ENCODE measurements around the gene HNRNPA3. TPM values are rescaled to one million over a fixed set of nuclear protein-coding genes. Genes with fewer than 3 reads are reported as not detected.

HNRNPA3 gene
- total RNA-seq, 1 donor from 2014 or later, result 339 TPM

DNA sequence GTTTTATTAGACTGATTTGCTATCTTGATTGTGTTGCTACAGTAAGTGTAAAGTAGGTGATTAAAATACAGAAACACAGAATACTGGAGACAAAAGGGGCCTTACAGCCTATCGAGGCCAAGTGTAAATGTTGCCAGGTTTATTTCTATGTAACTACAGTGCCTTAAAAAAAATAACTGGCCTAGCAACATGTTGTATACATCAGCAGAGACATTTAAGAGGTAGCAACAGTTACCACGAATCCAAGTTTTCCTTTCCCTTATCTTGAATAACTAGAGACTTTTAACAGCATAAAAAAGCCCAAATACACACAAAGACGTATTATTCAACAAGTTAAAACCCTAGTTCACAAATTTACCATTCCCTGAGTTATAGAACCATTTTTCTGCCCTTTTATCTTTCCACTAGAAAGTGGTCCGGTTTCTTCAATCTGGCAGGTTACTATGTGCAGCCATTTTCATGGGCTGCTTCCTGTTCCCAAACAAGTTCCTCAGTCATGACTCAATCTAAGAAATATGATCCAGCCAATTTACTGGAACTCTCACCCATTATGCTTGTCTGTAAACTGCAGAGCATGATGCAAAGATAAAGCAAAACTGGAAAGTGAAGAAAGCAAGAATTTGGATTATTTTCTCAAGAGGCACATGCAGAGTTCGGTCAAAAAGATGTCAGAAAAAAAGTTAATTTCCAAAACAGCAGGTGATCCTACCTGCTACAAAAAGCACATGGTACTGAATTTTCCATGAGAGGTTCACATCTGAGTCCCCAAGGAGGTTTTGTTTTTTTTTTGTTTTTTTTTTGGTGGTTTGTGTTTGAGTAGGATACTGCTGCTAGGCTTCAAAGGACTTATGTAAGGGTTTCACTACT, 29.8 kb downstream of the HNRNPA3 start:
- Mint-ChIP-seq H3K27me3 (no peaks in the 10 kb centered on the region), H3K9me3 (ENCODE audit: low read depth) (no peaks in the 10 kb centered on the region), H3K36me3 (ENCODE audit: insufficient read depth) (peaks cover 6% of the 10 kb centered on the region), H3K27ac (peak overlapping the region; percentile 87), H3K4me1 (ENCODE audit: low read depth) (peaks cover 38% of the 10 kb centered on the region), H3K4me3 (ENCODE audit: low read depth) (no peak overlapping the region)
- TF ChIP-seq, protein P1, sequence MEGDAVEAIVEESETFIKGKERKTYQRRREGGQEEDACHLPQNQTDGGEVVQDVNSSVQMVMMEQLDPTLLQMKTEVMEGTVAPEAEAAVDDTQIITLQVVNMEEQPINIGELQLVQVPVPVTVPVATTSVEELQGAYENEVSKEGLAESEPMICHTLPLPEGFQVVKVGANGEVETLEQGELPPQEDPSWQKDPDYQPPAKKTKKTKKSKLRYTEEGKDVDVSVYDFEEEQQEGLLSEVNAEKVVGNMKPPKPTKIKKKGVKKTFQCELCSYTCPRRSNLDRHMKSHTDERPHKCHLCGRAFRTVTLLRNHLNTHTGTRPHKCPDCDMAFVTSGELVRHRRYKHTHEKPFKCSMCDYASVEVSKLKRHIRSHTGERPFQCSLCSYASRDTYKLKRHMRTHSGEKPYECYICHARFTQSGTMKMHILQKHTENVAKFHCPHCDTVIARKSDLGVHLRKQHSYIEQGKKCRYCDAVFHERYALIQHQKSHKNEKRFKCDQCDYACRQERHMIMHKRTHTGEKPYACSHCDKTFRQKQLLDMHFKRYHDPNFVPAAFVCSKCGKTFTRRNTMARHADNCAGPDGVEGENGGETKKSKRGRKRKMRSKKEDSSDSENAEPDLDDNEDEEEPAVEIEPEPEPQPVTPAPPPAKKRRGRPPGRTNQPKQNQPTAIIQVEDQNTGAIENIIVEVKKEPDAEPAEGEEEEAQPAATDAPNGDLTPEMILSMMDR (IDR thresholded peaks at IDR 0.05; ENCODE audit: unreplicated experiment), result no peak
- DNase-seq (ENCODE audit: low spot score, unreplicated experiment), result no peak

DNA sequence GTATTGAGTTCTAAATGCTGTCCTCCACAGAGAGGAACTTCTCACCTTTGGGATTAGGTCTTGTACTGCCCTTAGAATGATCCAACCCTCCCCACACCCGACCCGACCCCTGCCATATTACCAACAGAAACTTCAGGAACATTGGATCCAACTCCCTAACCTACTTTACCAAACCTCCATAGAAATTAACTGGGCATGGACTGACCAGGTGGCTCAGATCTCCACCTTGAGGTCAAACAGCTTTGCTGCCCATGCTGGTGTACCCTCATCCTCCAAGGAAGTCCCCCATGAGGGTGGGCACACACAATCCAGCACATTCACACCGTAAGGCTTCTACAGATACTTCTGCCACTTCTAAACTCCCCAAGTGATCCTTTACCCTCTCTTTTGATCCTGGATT, 30.5 kb downstream of the HNRNPA3 start:
- TF ChIP-seq, protein P1 (IDR thresholded peaks at IDR 0.05; ENCODE audit: unreplicated experiment), result no peak
- Mint-ChIP-seq H3K27me3 (no peaks in the 10 kb centered on the region), H3K9me3 (ENCODE audit: low read depth) (no peaks in the 10 kb centered on the region), H3K4me1 (ENCODE audit: low read depth) (peaks cover 38% of the 10 kb centered on the region), H3K36me3 (ENCODE audit: insufficient read depth) (peaks cover 6% of the 10 kb centered on the region), H3K27ac (peak overlapping the region; percentile 87), H3K4me3 (ENCODE audit: low read depth) (no peak overlapping the region)
- DNase-seq (ENCODE audit: low spot score, unreplicated experiment), result no peak

DNA sequence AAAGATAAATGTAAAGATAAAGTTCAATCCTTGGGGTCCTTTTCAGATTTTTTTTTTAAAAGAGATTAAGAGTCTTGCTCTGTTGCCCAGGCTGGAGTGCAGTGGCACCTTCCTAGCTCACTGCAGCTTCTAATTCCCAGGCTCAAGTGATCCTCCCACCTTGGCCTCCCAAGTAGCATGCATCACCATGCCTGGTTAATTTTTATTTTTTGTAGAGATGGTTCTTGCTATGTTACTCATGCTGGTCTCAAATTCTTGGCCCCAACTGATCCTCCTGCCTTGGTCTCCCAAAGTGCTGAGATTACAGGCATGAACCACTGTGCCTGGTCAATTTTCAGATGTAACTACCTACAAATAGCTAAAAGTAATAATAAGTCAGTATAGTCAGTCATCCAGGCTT, 30.9 kb downstream of the HNRNPA3 start:
- peaks cover 6% of the 10 kb centered on the region for H3K36me3 Mint-ChIP-seq (ENCODE audit: insufficient read depth)
- no peaks in the 10 kb centered on the region for H3K27me3 Mint-ChIP-seq
- TF ChIP-seq, protein P1 (IDR thresholded peaks at IDR 0.05; ENCODE audit: unreplicated experiment), result no peak
- H3K9me3 Mint-ChIP-seq (ENCODE audit: low read depth), result no peaks in the 10 kb centered on the region
- H3K4me1 Mint-ChIP-seq (ENCODE audit: low read depth), result peaks cover 35% of the 10 kb centered on the region
- no peak overlapping the region for H3K4me3 Mint-ChIP-seq (ENCODE audit: low read depth)
- no peak for DNase-seq (ENCODE audit: low spot score, unreplicated experiment)
- H3K27ac Mint-ChIP-seq, result peak overlapping the region; percentile 87

DNA sequence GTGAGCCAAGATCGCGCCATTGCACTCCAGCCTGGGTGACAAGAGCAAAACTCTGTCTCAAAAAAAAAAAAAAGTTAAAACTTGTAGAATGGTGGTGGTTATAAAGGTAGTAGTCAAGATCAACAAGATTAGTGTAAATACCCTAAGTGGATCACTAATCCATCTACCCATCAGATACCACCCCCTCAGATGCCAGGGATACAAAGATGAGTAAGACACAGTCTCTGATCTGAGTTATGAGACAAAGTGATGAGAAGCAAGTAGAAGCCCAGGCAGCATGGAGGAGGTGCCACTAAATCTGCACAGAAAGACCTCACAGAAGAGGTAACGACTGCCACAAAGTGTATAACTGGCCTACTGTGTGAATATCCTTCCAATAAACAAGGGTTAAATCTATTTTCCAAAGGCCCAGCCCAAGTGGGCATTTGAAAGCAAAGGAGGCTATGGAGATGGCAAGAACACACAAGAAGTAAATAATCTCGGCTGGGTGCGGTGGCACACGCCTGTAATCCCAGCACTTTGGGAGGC, 31.7 kb downstream of the HNRNPA3 start:
- no peaks in the 10 kb centered on the region for H3K9me3 Mint-ChIP-seq (ENCODE audit: low read depth)
- no peak overlapping the region for H3K4me3 Mint-ChIP-seq (ENCODE audit: low read depth)
- no peaks in the 10 kb centered on the region for H3K27me3 Mint-ChIP-seq
- no peak for DNase-seq (ENCODE audit: low spot score, unreplicated experiment)
- H3K27ac Mint-ChIP-seq, result peak overlapping the region; percentile 8
- H3K4me1 Mint-ChIP-seq (ENCODE audit: low read depth), result peaks cover 32% of the 10 kb centered on the region
- TF ChIP-seq, protein P1 (IDR thresholded peaks at IDR 0.05; ENCODE audit: unreplicated experiment), result no peak
- H3K36me3 Mint-ChIP-seq (ENCODE audit: insufficient read depth), result peaks cover 6% of the 10 kb centered on the region

DNA sequence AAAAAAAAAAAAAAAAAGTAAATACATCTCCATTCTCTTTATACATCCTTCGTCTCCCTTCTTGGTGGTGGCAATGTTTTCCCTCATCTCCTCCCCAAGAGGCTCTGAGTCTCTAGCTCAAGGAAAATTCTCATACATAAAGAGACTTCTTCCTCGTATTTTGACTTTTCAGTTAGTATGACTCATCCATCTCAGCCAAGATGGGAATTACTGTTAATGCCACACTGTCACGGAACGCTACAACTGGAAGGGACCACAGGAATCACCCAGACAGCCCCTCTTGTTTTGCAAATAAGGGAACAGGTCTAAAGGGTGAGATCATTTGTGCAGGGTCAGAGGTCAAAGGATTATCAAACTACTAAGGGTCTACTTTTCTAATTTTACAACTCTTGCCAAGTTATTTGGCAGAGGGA, 32.4 kb downstream of the HNRNPA3 start:
- DNase-seq (ENCODE audit: low spot score, unreplicated experiment), result no peak

More for the DNA sequence above, 32.4 kb downstream of the HNRNPA3 start:
- Mint-ChIP-seq H3K9me3 (ENCODE audit: low read depth) (no peaks in the 10 kb centered on the region), H3K4me3 (ENCODE audit: low read depth) (no peak overlapping the region), H3K36me3 (ENCODE audit: insufficient read depth) (peaks cover 7% of the 10 kb centered on the region), H3K27ac (peak overlapping the region; percentile 29), H3K27me3 (no peaks in the 10 kb centered on the region), H3K4me1 (ENCODE audit: low read depth) (peaks cover 31% of the 10 kb centered on the region)
- TF ChIP-seq, protein P1 (IDR thresholded peaks at IDR 0.05; ENCODE audit: unreplicated experiment), result no peak
